ENCODE data around the gene DOCK10.
A peak's percentile ranks its signal among the peaks of the same experiment; 100 is the strongest.
"Not testable (repeated sequence)": the region's sequence is repeated elsewhere in the genome, so short reads cannot be mapped to it uniquely, and the experiment has no call there.

The DOCK10 gene

GRCh38 chr2:224918626-224919471 is 123.4 kb downstream of the DOCK10 start:
- DNase-seq (ENCODE audit: low spot score): no peak

- DNase-seq (ENCODE audit: low spot score): not testable (repeated sequence)
Measured at GRCh38 chr2:224917246-224917645, 125.0 kb downstream of the DOCK10 start.

- DNase-seq (ENCODE audit: low spot score): no peak
Measured at GRCh38 chr2:224915136-224915535, 127.1 kb downstream of the DOCK10 start.

GRCh38 chr2:224910574-224910925 is 131.7 kb downstream of the DOCK10 start:
- DNase-seq (ENCODE audit: low spot score): no peak

GRCh38 chr2:224909885-224910573 is 132.2 kb downstream of the DOCK10 start:
- DNase-seq (ENCODE audit: low spot score): no peak

- DNase-seq (ENCODE audit: low spot score): no peak
Measured at GRCh38 chr2:224908818-224909217, 133.4 kb downstream of the DOCK10 start.

- DNase-seq (ENCODE audit: low spot score): no peak
Measured at GRCh38 chr2:224904381-224904780, 137.9 kb downstream of the DOCK10 start.

- DNase-seq (ENCODE audit: low spot score): no peak
Measured at GRCh38 chr2:224903621-224904020, 138.6 kb downstream of the DOCK10 start.

GRCh38 chr2:224901121-224901676 is 141.1 kb downstream of the DOCK10 start:
- DNase-seq (ENCODE audit: low spot score): no peak

GRCh38 chr2:224895377-224895776 is 146.9 kb downstream of the DOCK10 start:
- no peak for DNase-seq (ENCODE audit: low spot score)

- DNase-seq (ENCODE audit: low spot score): peak; percentile 52
Measured at GRCh38 chr2:224894356-224894755, 147.9 kb downstream of the DOCK10 start.

- no peak for DNase-seq (ENCODE audit: low spot score)
Measured at GRCh38 chr2:224893848-224894247, 148.4 kb downstream of the DOCK10 start.

- no peak for DNase-seq (ENCODE audit: low spot score)
Measured at GRCh38 chr2:224892574-224893204, 149.6 kb downstream of the DOCK10 start.

- DNase-seq (ENCODE audit: low spot score): no peak
Measured at GRCh38 chr2:224890372-224890771, 151.9 kb downstream of the DOCK10 start.

GRCh38 chr2:224887141-224887540 is 155.1 kb downstream of the DOCK10 start:
- no peak for DNase-seq (ENCODE audit: low spot score)

- peak; percentile 79 for DNase-seq (ENCODE audit: low spot score)
Measured at GRCh38 chr2:224885836-224886547, 156.3 kb downstream of the DOCK10 start.

GRCh38 chr2:224885291-224885690 is 157.0 kb downstream of the DOCK10 start:
- DNase-seq (ENCODE audit: low spot score): no peak

GRCh38 chr2:224884188-224884587 is 158.1 kb downstream of the DOCK10 start:
- no peak for DNase-seq (ENCODE audit: low spot score)

- no peak for DNase-seq (ENCODE audit: low spot score)
Measured at GRCh38 chr2:224883700-224884099, 158.6 kb downstream of the DOCK10 start.

GRCh38 chr2:224883172-224883516 is 159.1 kb downstream of the DOCK10 start:
- no peak for DNase-seq (ENCODE audit: low spot score)

GRCh38 chr2:224882291-224883171 is 159.7 kb downstream of the DOCK10 start:
- no peak for DNase-seq (ENCODE audit: low spot score)

Measured in activated CD4-positive, alpha-beta T cell treated with anti-CD3 and anti-CD28 coated beads, Interleukin-2, Interleukin-4, amounts not matched to agents 100 ng/mL and 50 ng/mL, durations not matched to agents 16 hours and 8 hours (primary cell).